ENCODE results near the gene OTOP2.

The OTOP2 gene

DNA sequence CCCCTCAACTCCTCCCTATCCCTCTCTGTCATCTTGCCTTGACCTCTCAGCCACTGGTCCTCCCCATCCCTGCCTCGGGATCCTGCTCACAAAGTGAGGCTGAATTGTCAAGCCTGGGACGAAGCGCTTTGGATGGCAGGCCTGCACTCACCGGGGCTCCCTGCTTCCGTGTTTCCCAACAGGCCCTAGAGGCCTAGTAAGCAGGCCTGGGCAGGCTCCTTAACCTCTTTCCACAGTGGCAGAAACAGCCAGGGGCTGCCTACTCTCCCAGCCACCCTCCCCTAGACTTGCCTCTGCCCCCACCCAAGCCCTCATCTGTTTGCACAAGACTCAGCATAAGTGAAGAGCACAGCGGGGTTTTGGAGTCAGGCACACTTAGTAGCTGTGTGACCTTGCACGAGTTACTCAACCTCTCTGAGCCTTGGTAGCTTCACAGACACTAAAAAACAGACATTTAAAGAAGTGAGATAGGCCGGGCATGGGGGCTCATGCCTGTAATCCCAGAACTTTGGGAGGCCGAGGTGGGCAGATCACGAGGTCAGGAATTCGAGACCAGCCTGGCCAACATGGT lies 25.6 kb upstream of the OTOP2 start:
- no peaks in the 10 kb centered on the region for H4K20me1 ChIP-seq (ENCODE audit: insufficient read depth, low read length)
- no peak overlapping the region for H3K27ac ChIP-seq (ENCODE audit: low read depth, low read length, poor library complexity, severe bottlenecking)
- no peak overlapping the region for H3K9ac ChIP-seq (ENCODE audit: low read length)
- no peaks in the 10 kb centered on the region for H3K9me3 ChIP-seq (ENCODE audit: low read length)
- H3K4me3 ChIP-seq (ENCODE audit: low read depth, low read length, poor library complexity, severe bottlenecking), result no peak overlapping the region
- no peaks in the 10 kb centered on the region for H3F3A ChIP-seq (ENCODE audit: insufficient read depth, low read length)
- H2AFZ ChIP-seq (ENCODE audit: low read length), result no peak overlapping the region
- no peak overlapping the region for H3K4me2 ChIP-seq (ENCODE audit: low read length)
- no peaks in the 10 kb centered on the region for H3K36me3 ChIP-seq (ENCODE audit: insufficient read depth, low read length)
- no peak for TF ChIP-seq EZH2 (IDR thresholded peaks at IDR 0.05; ENCODE audit: borderline replicate concordance, low read length)
- TF ChIP-seq, protein P1, sequence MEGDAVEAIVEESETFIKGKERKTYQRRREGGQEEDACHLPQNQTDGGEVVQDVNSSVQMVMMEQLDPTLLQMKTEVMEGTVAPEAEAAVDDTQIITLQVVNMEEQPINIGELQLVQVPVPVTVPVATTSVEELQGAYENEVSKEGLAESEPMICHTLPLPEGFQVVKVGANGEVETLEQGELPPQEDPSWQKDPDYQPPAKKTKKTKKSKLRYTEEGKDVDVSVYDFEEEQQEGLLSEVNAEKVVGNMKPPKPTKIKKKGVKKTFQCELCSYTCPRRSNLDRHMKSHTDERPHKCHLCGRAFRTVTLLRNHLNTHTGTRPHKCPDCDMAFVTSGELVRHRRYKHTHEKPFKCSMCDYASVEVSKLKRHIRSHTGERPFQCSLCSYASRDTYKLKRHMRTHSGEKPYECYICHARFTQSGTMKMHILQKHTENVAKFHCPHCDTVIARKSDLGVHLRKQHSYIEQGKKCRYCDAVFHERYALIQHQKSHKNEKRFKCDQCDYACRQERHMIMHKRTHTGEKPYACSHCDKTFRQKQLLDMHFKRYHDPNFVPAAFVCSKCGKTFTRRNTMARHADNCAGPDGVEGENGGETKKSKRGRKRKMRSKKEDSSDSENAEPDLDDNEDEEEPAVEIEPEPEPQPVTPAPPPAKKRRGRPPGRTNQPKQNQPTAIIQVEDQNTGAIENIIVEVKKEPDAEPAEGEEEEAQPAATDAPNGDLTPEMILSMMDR (IDR thresholded peaks at IDR 0.05; ENCODE audit: low read length), result no peak
- H3K27me3 ChIP-seq (ENCODE audit: insufficient read depth, low read length), result no peaks in the 10 kb centered on the region; the same call in 1 of the 2 replicates
- H3K9me2 ChIP-seq (ENCODE audit: low read depth, low read length), result no peaks in the 10 kb centered on the region
- H3K4me1 ChIP-seq (ENCODE audit: insufficient read depth, low read length, severe bottlenecking), result no peaks in the 10 kb centered on the region
- H3K79me2 ChIP-seq (ENCODE audit: insufficient read depth, low read length), result no peaks in the 10 kb centered on the region

GRCh38 chr17:74900208-74900607 lies 23.9 kb upstream of the OTOP2 start:
- TF ChIP-seq, protein P1 (IDR thresholded peaks at IDR 0.05; ENCODE audit: low read length), result no peak
- TF ChIP-seq EZH2 (IDR thresholded peaks at IDR 0.05; ENCODE audit: borderline replicate concordance, low read length), result no peak
- Histone ChIP-seq H2AFZ (ENCODE audit: low read length) (no peak overlapping the region), H3K4me1 (ENCODE audit: insufficient read depth, low read length, severe bottlenecking) (no peaks in the 10 kb centered on the region), H3K4me2 (ENCODE audit: low read length) (no peak overlapping the region), H3K36me3 (ENCODE audit: insufficient read depth, low read length) (no peaks in the 10 kb centered on the region), H3K4me3 (ENCODE audit: low read depth, low read length, poor library complexity, severe bottlenecking) (no peak overlapping the region), H3K79me2 (ENCODE audit: insufficient read depth, low read length) (no peaks in the 10 kb centered on the region), H3K9me2 (ENCODE audit: low read depth, low read length) (no peaks in the 10 kb centered on the region), H3K9ac (ENCODE audit: low read length) (no peak overlapping the region), H3F3A (ENCODE audit: insufficient read depth, low read length) (no peaks in the 10 kb centered on the region), H3K27ac (ENCODE audit: low read depth, low read length, poor library complexity, severe bottlenecking) (no peak overlapping the region), H3K27me3 (ENCODE audit: insufficient read depth, low read length) (no peaks in the 10 kb centered on the region; the same call in 1 of the 2 replicates), H3K9me3 (ENCODE audit: low read length) (no peaks in the 10 kb centered on the region), H4K20me1 (ENCODE audit: insufficient read depth, low read length) (no peaks in the 10 kb centered on the region)

- Histone ChIP-seq H3K9ac (ENCODE audit: low read length) (no peak overlapping the region), H4K20me1 (ENCODE audit: insufficient read depth, low read length) (no peaks in the 10 kb centered on the region), H3K79me2 (ENCODE audit: insufficient read depth, low read length) (no peaks in the 10 kb centered on the region), H2AFZ (ENCODE audit: low read length) (no peak overlapping the region), H3K4me3 (ENCODE audit: low read depth, low read length, poor library complexity, severe bottlenecking) (no peak overlapping the region), H3K4me2 (ENCODE audit: low read length) (no peak overlapping the region), H3K9me3 (ENCODE audit: low read length) (no peaks in the 10 kb centered on the region), H3F3A (ENCODE audit: insufficient read depth, low read length) (no peaks in the 10 kb centered on the region), H3K36me3 (ENCODE audit: insufficient read depth, low read length) (no peaks in the 10 kb centered on the region), H3K9me2 (ENCODE audit: low read depth, low read length) (no peaks in the 10 kb centered on the region), H3K27me3 (ENCODE audit: insufficient read depth, low read length) (no peaks in the 10 kb centered on the region; the same call in 1 of the 2 replicates), H3K4me1 (ENCODE audit: insufficient read depth, low read length, severe bottlenecking) (no peaks in the 10 kb centered on the region), H3K27ac (ENCODE audit: low read depth, low read length, poor library complexity, severe bottlenecking) (no peak overlapping the region)
- TF ChIP-seq EZH2 (IDR thresholded peaks at IDR 0.05; ENCODE audit: borderline replicate concordance, low read length), result no peak
- TF ChIP-seq, protein P1 (IDR thresholded peaks at IDR 0.05; ENCODE audit: low read length), result no peak
Measured at GRCh38 chr17:74901353-74902135, 22.5 kb upstream of the OTOP2 start.
